ENCODE results near the gene ZNF337. TPM values are rescaled to one million over a fixed set of nuclear protein-coding genes. Genes with fewer than 3 reads are reported as not detected.

Gene ZNF337
- 22.0 and 22.4 TPM in 2 replicates for total RNA-seq
- long read RNA-seq, transcript ZNF337-201 (5 exons, 3,205 nt) = major isoform, 66 of 89 reads
- long read RNA-seq, partial matches to known transcripts = 2 of 89 reads
- long read RNA-seq, other reads (novel, unspliced or antisense) = 20 of 89 reads

DNA sequence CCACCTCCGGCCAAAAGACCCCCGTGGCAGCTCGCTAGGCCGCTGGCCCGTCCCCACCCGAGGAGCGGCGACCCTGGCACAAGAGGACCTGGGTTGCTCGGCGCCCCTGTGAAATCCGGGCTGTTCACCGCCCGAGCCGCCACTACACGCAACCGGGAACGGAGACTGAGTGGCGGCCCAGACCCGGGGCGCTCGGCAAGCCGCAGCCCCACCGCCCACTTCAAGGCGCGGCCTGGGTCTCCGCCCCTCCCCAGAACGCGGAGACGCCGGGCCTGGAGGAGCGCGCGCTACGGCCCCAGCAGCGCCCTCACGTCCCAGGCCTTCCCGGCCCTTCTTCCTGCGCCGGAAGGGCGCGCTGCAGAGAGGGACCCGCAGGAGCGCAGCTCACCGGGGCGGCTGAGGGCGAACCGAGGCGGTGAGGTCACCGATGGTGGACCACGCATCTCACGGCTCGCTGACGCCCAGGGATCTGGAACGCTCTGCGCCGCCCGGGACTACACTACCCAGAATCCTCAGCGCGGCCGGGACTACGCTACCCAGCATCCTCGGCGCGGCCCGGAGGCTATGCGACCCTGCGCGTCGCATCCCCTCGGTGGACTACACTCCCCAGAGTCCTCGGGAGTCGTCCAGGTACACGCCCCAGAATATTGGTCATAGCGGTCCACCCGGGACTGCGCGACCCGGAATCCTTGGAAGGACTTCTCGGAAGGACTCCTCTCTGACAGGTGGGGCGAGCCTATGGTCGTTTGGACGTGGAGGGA, at the start of gene ZNF337:
TSS of gene ZNF337 (minus strand) at position 483 of the 761 bp plus-strand sequence. CDS start 10,436 bp downstream, outside the sequence.
- peaks cover 7% of the 10 kb centered on the region for H3K36me3 Mint-ChIP-seq (ENCODE audit: insufficient read depth)
- H3K4me3 Mint-ChIP-seq (ENCODE audit: low read depth) = peak within 1 kb of the TSS; percentile 90
- peak; percentile 96 for DNase-seq (ENCODE audit: low spot score, unreplicated experiment)
- peak within 1 kb of the TSS; percentile 95 for H3K27ac Mint-ChIP-seq
- H3K27me3 Mint-ChIP-seq = no peaks in the 10 kb centered on the region
- H3K9me3 Mint-ChIP-seq (ENCODE audit: low read depth) = peaks cover 19% of the 10 kb centered on the region
- TF ChIP-seq, protein P1, sequence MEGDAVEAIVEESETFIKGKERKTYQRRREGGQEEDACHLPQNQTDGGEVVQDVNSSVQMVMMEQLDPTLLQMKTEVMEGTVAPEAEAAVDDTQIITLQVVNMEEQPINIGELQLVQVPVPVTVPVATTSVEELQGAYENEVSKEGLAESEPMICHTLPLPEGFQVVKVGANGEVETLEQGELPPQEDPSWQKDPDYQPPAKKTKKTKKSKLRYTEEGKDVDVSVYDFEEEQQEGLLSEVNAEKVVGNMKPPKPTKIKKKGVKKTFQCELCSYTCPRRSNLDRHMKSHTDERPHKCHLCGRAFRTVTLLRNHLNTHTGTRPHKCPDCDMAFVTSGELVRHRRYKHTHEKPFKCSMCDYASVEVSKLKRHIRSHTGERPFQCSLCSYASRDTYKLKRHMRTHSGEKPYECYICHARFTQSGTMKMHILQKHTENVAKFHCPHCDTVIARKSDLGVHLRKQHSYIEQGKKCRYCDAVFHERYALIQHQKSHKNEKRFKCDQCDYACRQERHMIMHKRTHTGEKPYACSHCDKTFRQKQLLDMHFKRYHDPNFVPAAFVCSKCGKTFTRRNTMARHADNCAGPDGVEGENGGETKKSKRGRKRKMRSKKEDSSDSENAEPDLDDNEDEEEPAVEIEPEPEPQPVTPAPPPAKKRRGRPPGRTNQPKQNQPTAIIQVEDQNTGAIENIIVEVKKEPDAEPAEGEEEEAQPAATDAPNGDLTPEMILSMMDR (IDR thresholded peaks at IDR 0.05; ENCODE audit: unreplicated experiment) = peak; percentile 39
- peaks cover 3% of the 10 kb centered on the region for H3K4me1 Mint-ChIP-seq (ENCODE audit: low read depth)

GRCh38 chr20:25745738-25746137, 49.1 kb upstream of the ZNF337 start:
- H3K27me3 Mint-ChIP-seq = no peaks in the 10 kb centered on the region
- H3K4me3 Mint-ChIP-seq (ENCODE audit: low read depth) = no peak overlapping the region
- TF ChIP-seq, protein P1 (IDR thresholded peaks at IDR 0.05; ENCODE audit: unreplicated experiment) = no peak
- H3K9me3 Mint-ChIP-seq (ENCODE audit: low read depth) = no peaks in the 10 kb centered on the region
- no peak overlapping the region for H3K27ac Mint-ChIP-seq
- H3K4me1 Mint-ChIP-seq (ENCODE audit: low read depth) = no peaks in the 10 kb centered on the region
- no peaks in the 10 kb centered on the region for H3K36me3 Mint-ChIP-seq (ENCODE audit: insufficient read depth)
- no peak for DNase-seq (ENCODE audit: low spot score, unreplicated experiment)

- H3K4me1 Mint-ChIP-seq (ENCODE audit: low read depth) = no peaks in the 10 kb centered on the region
- DNase-seq (ENCODE audit: low spot score, unreplicated experiment) = no peak
- H3K36me3 Mint-ChIP-seq (ENCODE audit: insufficient read depth) = no peaks in the 10 kb centered on the region
- no peaks in the 10 kb centered on the region for H3K27me3 Mint-ChIP-seq
- no peak overlapping the region for H3K27ac Mint-ChIP-seq
- TF ChIP-seq, protein P1 (IDR thresholded peaks at IDR 0.05; ENCODE audit: unreplicated experiment) = no peak
- H3K9me3 Mint-ChIP-seq (ENCODE audit: low read depth) = no peaks in the 10 kb centered on the region
- H3K4me3 Mint-ChIP-seq (ENCODE audit: low read depth) = no peak overlapping the region
Observed at GRCh38 chr20:25745100-25745499, 48.4 kb upstream of the ZNF337 start.

- H3K27ac Mint-ChIP-seq = peak overlapping the region; percentile 26
- H3K36me3 Mint-ChIP-seq (ENCODE audit: insufficient read depth) = no peaks in the 10 kb centered on the region
- no peak overlapping the region for H3K4me3 Mint-ChIP-seq (ENCODE audit: low read depth)
- H3K27me3 Mint-ChIP-seq = no peaks in the 10 kb centered on the region
- H3K4me1 Mint-ChIP-seq (ENCODE audit: low read depth) = no peaks in the 10 kb centered on the region
- H3K9me3 Mint-ChIP-seq (ENCODE audit: low read depth) = no peaks in the 10 kb centered on the region
- no peak for DNase-seq (ENCODE audit: low spot score, unreplicated experiment)
- TF ChIP-seq, protein P1 (IDR thresholded peaks at IDR 0.05; ENCODE audit: unreplicated experiment) = no peak
Observed at GRCh38 chr20:25744261-25744660, 47.6 kb upstream of the ZNF337 start.

DNA sequence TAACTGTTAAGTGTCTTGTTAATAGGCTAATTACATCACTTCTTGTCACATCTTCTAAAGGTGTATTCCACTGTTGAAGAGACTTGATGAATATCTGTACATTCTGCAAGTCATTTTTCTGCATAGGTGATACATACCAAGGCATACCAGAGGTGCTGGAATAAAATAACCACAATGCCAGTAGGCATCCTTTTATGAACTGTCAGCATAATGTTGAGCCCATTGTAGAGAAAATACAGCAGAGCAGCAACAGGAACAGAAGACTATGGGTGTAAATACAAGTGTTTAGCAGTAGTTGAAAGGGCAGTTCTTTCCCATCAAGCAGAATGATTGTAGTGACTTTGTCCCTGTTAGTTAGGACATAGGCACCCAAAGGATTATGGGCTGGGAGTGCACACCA, 44.4 kb upstream of the ZNF337 start:
- TF ChIP-seq, protein P1 (IDR thresholded peaks at IDR 0.05; ENCODE audit: unreplicated experiment) = no peak
- Mint-ChIP-seq H3K27me3 (no peaks in the 10 kb centered on the region), H3K27ac (no peak overlapping the region), H3K4me1 (ENCODE audit: low read depth) (no peaks in the 10 kb centered on the region), H3K4me3 (ENCODE audit: low read depth) (no peak overlapping the region), H3K9me3 (ENCODE audit: low read depth) (no peaks in the 10 kb centered on the region), H3K36me3 (ENCODE audit: insufficient read depth) (no peaks in the 10 kb centered on the region)
- DNase-seq (ENCODE audit: low spot score, unreplicated experiment) = no peak
